AG09319 (cell line): ENCODE results near the gene BAZ1B.

ENCODE experiments used
- DNase-seq: peaks from one replicate; pipeline ENCODE4 v3.0.0-alpha.2; 2010; ENCODE audit warnings: low read depth; ENCODE audit errors: extremely low read depth
- CTCF ChIP-seq: IDR thresholded peaks from 2 replicates; pipeline ENCODE4 v1.5.1; 2011; ENCODE audit warnings: low read depth, mild to moderate bottlenecking, inconsistent platforms, low read length, moderate library complexity

BAZ1B gene

GRCh38 chr7:73463260-73463659 lies 58.8 kb downstream of the BAZ1B start:
- DNase-seq = no peak

GRCh38 chr7:73461782-73462285 lies 60.3 kb downstream of the BAZ1B start:
- no peak for TF ChIP-seq CTCF
- DNase-seq = no peak

More at GRCh38 chr7:73463260-73463659, 58.8 kb downstream of the BAZ1B start:
- no peak for TF ChIP-seq CTCF

GRCh38 chr7:73454424-73454823 lies 67.7 kb downstream of the BAZ1B start:
- DNase-seq = no peak
- no peak for TF ChIP-seq CTCF

- DNase-seq = no peak
- no peak for TF ChIP-seq CTCF
Measured at GRCh38 chr7:73452999-73453635, 69.0 kb downstream of the BAZ1B start.

GRCh38 chr7:73451780-73452398 lies 70.2 kb downstream of the BAZ1B start:
- no peak; the same call in none of the 2 replicates for TF ChIP-seq CTCF
- DNase-seq = peak; percentile 20

- TF ChIP-seq CTCF = no peak
Measured at GRCh38 chr7:73449422-73449821, 72.7 kb downstream of the BAZ1B start.

GRCh38 chr7:73448609-73449008 lies 73.5 kb downstream of the BAZ1B start:
- no peak for TF ChIP-seq CTCF
- DNase-seq = no peak

More at GRCh38 chr7:73449422-73449821, 72.7 kb downstream of the BAZ1B start:
- DNase-seq = no peak
